IPS-20b (cell line): ENCODE measurements around the gene ARHGEF17.

Experiments
- H3K27ac ChIP-seq: one replicate; pipeline ENCODE4 v1.5.1; 2013; ENCODE audit warnings: low read length
- H3K27me3 ChIP-seq: 2 replicates; pipeline ENCODE4 v1.6.1; 2013; ENCODE audit warnings: mild to moderate bottlenecking, low read length, inconsistent platforms; ENCODE audit not compliant: insufficient read depth
- H3K36me3 ChIP-seq: 2 replicates; pipeline ENCODE4 v1.6.1; 2013; ENCODE audit warnings: low read depth, mild to moderate bottlenecking, inconsistent platforms, low read length, moderate library complexity; ENCODE audit not compliant: insufficient read depth
- H3K4me1 ChIP-seq: 2 replicates; pipeline ENCODE4 v1.6.1; 2013; ENCODE audit warnings: mild to moderate bottlenecking, control low read depth, inconsistent platforms, low read length, moderate library complexity; ENCODE audit not compliant: insufficient read depth
- H3K4me3 ChIP-seq: 2 replicates; pipeline ENCODE4 v1.5.1; 2013; ENCODE audit warnings: mild to moderate bottlenecking, low read length, inconsistent platforms
- H3K9ac ChIP-seq: 2 replicates; pipeline ENCODE4 v1.6.1; 2013; ENCODE audit warnings: low read depth, mild to moderate bottlenecking, inconsistent platforms, low read length, moderate library complexity
- H3K9me3 ChIP-seq: 2 replicates; pipeline ENCODE4 v1.6.1; 2013; ENCODE audit warnings: mild to moderate bottlenecking, low read depth, low read length, inconsistent platforms; ENCODE audit not compliant: insufficient read depth

Gene ARHGEF17

DNA sequence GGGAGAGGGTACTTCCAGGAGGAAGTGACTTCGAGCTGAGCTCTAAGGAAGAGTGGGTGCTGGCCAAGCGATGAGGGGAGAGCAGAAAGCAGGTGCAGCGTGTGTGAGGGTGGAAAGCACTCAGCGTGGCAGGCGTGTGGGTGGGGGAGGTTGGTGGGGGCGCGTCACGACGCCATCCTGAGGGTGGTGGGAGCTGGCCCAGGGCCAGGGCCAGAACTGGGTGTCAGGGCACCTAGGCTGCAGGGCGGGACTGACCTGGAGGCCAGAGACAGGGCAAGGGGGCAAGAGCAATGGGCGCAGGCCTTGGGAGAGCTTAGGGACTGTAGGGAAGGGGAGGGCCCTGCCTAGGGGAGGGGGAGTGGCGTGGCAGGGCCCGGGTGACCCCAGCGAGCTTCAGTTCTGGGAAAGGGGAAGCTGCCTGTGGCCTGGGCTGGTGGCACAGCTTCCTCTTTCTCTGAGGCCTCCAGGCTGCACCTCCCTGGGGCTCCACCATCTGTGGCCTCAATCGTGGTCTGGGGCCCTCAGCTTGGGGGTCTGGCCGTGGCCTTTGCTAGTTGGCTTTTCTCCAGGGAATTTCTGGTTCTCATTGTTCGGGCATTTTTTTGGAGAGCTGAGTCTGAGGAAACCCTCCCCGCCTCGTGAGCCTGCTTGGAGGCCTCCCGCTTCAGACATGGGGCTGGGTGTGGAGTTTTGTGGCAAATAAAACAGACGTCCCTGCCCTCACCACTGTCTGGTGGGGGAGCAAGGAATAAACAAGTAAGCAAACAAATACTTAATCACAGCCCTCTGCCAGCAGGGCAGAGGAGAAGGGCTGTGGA, 77.0 kb downstream of the ARHGEF17 start:
- no peak overlapping the region for H3K9ac ChIP-seq

DNA sequence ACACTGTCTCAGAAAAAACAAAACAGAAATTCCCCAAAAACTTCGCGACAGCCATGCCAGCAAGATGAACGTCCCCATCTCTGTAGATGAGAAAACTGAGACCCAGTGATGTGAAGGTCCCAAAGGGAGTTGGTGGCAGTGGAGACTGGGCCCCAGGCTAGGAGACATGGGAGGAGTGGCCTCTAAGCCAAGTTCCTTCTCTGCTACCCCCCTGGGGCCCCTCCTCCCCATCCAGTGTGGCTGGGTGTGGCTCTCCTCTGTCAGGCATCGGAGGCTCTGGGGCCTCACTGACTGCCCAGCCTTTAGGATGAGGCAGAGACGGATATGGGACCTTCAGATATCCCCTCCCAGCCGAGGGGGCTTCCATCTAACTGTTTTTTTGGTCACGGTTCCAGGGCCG, 77.9 kb downstream of the ARHGEF17 start:
- no peak overlapping the region for H3K9ac ChIP-seq
- H3K36me3 ChIP-seq = no peaks in the 10 kb centered on the region
- H3K27ac ChIP-seq = no peak overlapping the region
- no peak overlapping the region for H3K4me3 ChIP-seq
- no peaks in the 10 kb centered on the region for H3K4me1 ChIP-seq
- no peaks in the 10 kb centered on the region for H3K27me3 ChIP-seq
- H3K9me3 ChIP-seq = no peaks in the 10 kb centered on the region

More for the DNA sequence above, 77.0 kb downstream of the ARHGEF17 start:
- Histone ChIP-seq H3K27me3 (no peaks in the 10 kb centered on the region), H3K27ac (no peak overlapping the region), H3K4me3 (no peak overlapping the region), H3K9me3 (no peaks in the 10 kb centered on the region), H3K4me1 (no peaks in the 10 kb centered on the region), H3K36me3 (no peaks in the 10 kb centered on the region)

- H3K9me3 ChIP-seq = no peaks in the 10 kb centered on the region
- H3K9ac ChIP-seq = no peak overlapping the region
- H3K36me3 ChIP-seq = no peaks in the 10 kb centered on the region
- H3K4me3 ChIP-seq = no peak overlapping the region
- no peaks in the 10 kb centered on the region for H3K27me3 ChIP-seq
- H3K27ac ChIP-seq = no peak overlapping the region
- no peaks in the 10 kb centered on the region for H3K4me1 ChIP-seq
Observed at GRCh38 chr11:73386546-73386945, 78.5 kb downstream of the ARHGEF17 start.

GRCh38 chr11:73387594-73388264, 79.7 kb downstream of the ARHGEF17 start:
- Histone ChIP-seq H3K27me3 (no peaks in the 10 kb centered on the region), H3K4me1 (no peaks in the 10 kb centered on the region), H3K4me3 (no peak overlapping the region), H3K36me3 (no peaks in the 10 kb centered on the region), H3K27ac (no peak overlapping the region), H3K9ac (no peak overlapping the region), H3K9me3 (no peaks in the 10 kb centered on the region)

DNA sequence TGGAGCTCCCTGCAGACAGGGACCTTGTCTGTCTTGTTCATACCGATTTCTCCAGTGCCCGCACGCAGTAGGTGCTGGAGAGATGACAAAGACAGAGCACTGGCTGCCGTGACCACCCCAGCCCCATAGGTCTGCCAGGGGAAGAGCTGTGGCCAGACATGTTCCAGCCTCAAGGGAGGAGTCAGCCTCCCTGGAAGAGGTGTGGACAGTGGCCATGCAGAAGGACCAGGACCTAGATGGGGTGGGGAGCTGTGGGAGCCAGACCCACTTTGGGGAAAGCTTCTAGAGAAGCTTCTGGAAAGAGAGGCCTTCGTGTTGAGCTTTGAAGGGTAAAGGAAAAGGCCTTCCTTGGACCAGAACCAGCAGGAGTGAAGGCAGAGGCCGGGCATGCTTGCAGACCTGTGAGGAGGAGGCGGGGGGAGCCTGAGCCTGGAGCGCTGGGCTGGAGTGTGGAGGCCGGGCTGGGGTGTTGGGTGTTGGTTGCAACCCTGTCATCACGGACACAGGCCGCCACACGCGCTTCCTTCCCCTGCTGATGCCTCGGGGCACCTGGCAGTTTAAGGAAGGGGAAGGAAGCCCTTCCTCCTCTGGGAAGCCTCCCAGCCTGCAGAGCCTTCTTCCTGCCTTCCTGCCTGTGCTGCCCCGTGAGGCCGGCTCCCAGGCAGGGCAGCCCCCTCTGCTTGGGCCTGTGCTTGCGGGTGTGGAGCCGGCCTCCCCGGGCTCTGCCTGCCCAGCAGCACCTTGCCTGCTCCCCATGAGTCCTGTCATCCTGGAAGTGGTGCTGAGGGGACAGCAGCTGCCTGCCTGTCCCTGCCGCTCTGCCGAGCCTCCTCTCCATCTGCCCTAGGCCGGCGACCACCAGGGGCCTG, 80.4 kb downstream of the ARHGEF17 start:
- Histone ChIP-seq H3K27me3 (no peaks in the 10 kb centered on the region), H3K27ac (no peak overlapping the region), H3K36me3 (no peaks in the 10 kb centered on the region), H3K9ac (no peak overlapping the region), H3K9me3 (no peaks in the 10 kb centered on the region), H3K4me1 (no peaks in the 10 kb centered on the region), H3K4me3 (no peak overlapping the region)

- Histone ChIP-seq H3K36me3 (no peaks in the 10 kb centered on the region), H3K9ac (no peak overlapping the region), H3K9me3 (no peaks in the 10 kb centered on the region), H3K4me3 (no peak overlapping the region), H3K27me3 (no peaks in the 10 kb centered on the region), H3K4me1 (no peaks in the 10 kb centered on the region), H3K27ac (no peak overlapping the region)
Observed at GRCh38 chr11:73389134-73389525, 81.1 kb downstream of the ARHGEF17 start.

DNA sequence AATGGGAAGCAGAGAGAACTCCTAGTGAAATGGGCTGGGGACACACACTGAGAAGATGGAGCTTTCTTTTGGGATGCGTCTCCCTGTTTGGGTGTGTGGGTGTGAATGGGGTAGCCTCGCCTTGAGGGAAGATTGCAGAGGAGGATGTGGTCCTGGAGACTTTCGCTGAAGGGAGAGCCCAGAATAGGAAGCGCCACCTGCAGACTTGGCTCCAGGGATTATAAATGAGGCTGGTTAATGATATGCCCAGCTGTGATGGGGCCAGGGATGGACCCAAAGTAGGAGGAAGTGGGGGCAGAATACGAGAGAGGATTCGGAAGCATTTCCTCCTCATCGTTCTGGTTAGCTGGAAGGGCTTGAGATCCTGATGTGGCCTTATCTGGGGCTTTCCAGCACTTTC, 81.8 kb downstream of the ARHGEF17 start:
- Histone ChIP-seq H3K27me3 (no peaks in the 10 kb centered on the region), H3K4me3 (no peak overlapping the region), H3K9ac (no peak overlapping the region), H3K36me3 (no peaks in the 10 kb centered on the region), H3K4me1 (no peaks in the 10 kb centered on the region), H3K9me3 (no peaks in the 10 kb centered on the region), H3K27ac (no peak overlapping the region)

- Histone ChIP-seq H3K27ac (no peak overlapping the region), H3K36me3 (no peaks in the 10 kb centered on the region), H3K4me3 (no peak overlapping the region), H3K9ac (no peak overlapping the region), H3K27me3 (no peaks in the 10 kb centered on the region), H3K4me1 (no peaks in the 10 kb centered on the region), H3K9me3 (no peaks in the 10 kb centered on the region)
Observed at GRCh38 chr11:73390601-73391565, 82.8 kb downstream of the ARHGEF17 start.

DNA sequence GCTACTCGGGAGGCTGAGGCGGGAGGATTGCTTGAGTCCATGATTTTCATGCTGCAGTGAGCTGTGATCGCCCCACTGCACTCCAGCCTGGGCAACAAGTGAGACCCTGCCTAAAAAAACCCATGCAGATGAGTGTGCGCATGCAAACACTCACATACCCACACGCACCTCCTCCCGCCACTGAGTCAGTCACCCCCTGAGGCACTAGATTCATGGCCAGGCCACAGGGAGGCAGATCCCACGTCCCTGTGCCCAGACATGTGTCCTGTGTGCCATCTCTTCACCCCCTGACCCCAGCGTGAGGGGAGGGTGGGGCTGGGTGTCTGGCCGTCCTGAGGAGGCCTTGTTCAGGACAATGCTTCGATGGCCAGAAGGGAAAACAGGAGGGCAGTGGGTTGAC, 83.6 kb downstream of the ARHGEF17 start:
- H3K27me3 ChIP-seq = no peaks in the 10 kb centered on the region
- no peak overlapping the region for H3K27ac ChIP-seq
- no peak overlapping the region for H3K9ac ChIP-seq
- H3K4me3 ChIP-seq = no peak overlapping the region
- H3K4me1 ChIP-seq = no peaks in the 10 kb centered on the region
- H3K9me3 ChIP-seq = no peaks in the 10 kb centered on the region
- no peaks in the 10 kb centered on the region for H3K36me3 ChIP-seq

- no peaks in the 10 kb centered on the region for H3K9me3 ChIP-seq
- no peaks in the 10 kb centered on the region for H3K4me1 ChIP-seq
- H3K27ac ChIP-seq = no peak overlapping the region
- H3K27me3 ChIP-seq = no peaks in the 10 kb centered on the region
- H3K4me3 ChIP-seq = no peak overlapping the region
- no peak overlapping the region for H3K9ac ChIP-seq
- H3K36me3 ChIP-seq = no peaks in the 10 kb centered on the region
Observed at GRCh38 chr11:73392108-73393010, 84.3 kb downstream of the ARHGEF17 start.
